Measurements from ENCODE around the gene SBSN. TPM values are rescaled to one million over a fixed set of nuclear protein-coding genes. Genes with fewer than 3 reads are reported as not detected.
A peak's percentile ranks its signal among the peaks of the same experiment; 100 is the strongest.

Gene SBSN
- total and polyA plus RNA-seq, 9 of the 15 experiments (the other 6 are each of a cell fraction or from before 2014, with no cell fraction given), result 0.05 TPM; not detected in 8

DNA sequence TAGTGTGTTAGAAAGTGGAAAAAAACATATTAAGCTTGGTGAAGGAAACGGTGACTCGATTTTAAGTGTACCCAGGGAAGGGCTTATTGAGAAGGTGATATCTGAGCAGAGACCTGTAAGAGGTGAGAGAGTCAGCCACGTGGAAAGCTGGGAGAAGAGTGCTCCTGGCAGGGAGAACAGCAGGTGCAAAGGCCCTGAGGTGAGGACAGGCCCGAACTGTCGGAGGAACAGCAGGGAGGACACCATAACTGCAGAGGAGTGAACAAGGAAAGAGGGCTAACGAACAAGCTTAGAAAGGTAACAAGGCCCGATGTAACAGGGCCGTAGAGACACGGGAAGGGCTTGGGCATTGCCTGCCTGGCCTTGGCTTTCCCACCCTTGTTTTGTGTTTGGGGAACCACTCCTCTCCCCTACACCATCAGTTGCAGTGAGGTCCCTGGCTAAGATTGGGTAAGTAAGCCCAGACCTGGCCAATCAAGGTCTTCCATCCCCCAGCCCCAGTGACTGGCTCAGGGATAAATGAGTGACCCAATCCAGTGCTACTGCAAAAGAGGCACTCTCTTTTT lies 28.0 kb upstream of the SBSN start:
- Histone ChIP-seq H3K27me3 (ENCODE audit: control insufficient read depth in 2 of 2, insufficient read depth in 2 of 2, low read length in 2 of 2) (peaks cover 18 to 38% of the 10 kb centered on the region in 2 experiments; a peak in 4 of 5 replicates), H3K36me3 (ENCODE audit: control insufficient read depth, insufficient read depth, low read length) (no peaks in the 10 kb centered on the region), H2AFZ (ENCODE audit: low read depth, low read length) (peak overlapping the region; percentile 14; the same call in 1 of the 2 replicates), H3K79me2 (ENCODE audit: control insufficient read depth, insufficient read depth, low read length) (no peaks in the 10 kb centered on the region), H4K20me1 (replicated peaks; ENCODE audit: control insufficient read depth, insufficient read depth, low read length) (peaks cover 7% of the 10 kb centered on the region; the same call in 1 of the 2 replicates), H3K9ac (ENCODE audit: insufficient read depth in 1 of 2, low read depth in 2 of 2, low read length in 2 of 2) (no peak overlapping the region; a peak in 1 of 4 replicates), H3K4me3 (no peak overlapping the region), H3K9me1 (ENCODE audit: control insufficient read depth, insufficient read depth, low read length) (peaks cover 3% of the 10 kb centered on the region), H3K4me1 (replicated peaks in 1 of 2; ENCODE audit: control insufficient read depth in 2 of 2, insufficient read depth in 2 of 2, low read length in 2 of 2) (peaks cover 4 to 49% of the 10 kb centered on the region in 2 experiments; a peak in 3 of 5 replicates), H3K27ac (ENCODE audit: extremely low read depth, low read depth, low read length) (no peak overlapping the region), H3K9me3 (replicated peaks; ENCODE audit: control insufficient read depth, insufficient read depth, low read depth, low read length) (no peaks in the 10 kb centered on the region; the same call in 1 of the 2 replicates), H3K4me2 (ENCODE audit: insufficient read depth, low read length) (no peak overlapping the region)
- intact Hi-C loops (cut with micrococcal nuclease), result loop anchor here (5.0 kb wide), 3 partner anchors 36 to 376 kb away; partner anchors contain the start of gene ETV2
- in situ Hi-C loops (cut with MboI), result no loop called here
- ATAC-seq, result no peak
- no peak for DNase-seq (ENCODE audit: extremely low read depth in 1 of 4, low spot score in 3 of 4)
- no TSS peak for BruUV-seq (replicated peaks)
- no peak for FAIRE-seq
- CTCF ChIA-PET (ENCODE audit: low intra/inter-chr PET ratio), result no interaction called here
- POLR2A ChIA-PET, result interaction anchor here (0.6 to 1.0 kb wide), 2 partner anchors 128 to 371 kb away, joined by 3 read pairs; no protein-coding TSS in a partner anchor
- 55% methylated on average over 9 of the region's 9 CpGs for WGBS (ENCODE audit: insufficient coverage, low coverage, missing lambda C conversion rate)
- no peak for TF ChIP-seq BDP1 (IDR thresholded peaks at IDR 0.05; ENCODE audit: insufficient read depth, insufficient read length)
- no peak for TF ChIP-seq ZNF444 (CRISPR knock-in tag; IDR thresholded peaks at IDR 0.05)
- TF ChIP-seq PTBP1 (IDR thresholded peaks at IDR 0.05; ENCODE audit: low read depth, low read length), result no peak
- TF ChIP-seq, protein P1, sequence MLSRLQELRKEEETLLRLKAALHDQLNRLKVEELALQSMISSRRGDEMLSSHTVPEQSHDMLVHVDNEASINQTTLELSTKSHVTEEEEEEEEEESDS (CRISPR knock-in tag; IDR thresholded peaks at IDR 0.05), result no peak
- TF ChIP-seq TAF7 (tag; IDR thresholded peaks at IDR 0.05), result no peak
- no peak for TF ChIP-seq SMC3 (conservative IDR thresholded peaks at IDR 0.05; ENCODE audit: insufficient read depth, low read depth, low read length)
- TF ChIP-seq ZNF586 (CRISPR knock-in tag; conservative IDR thresholded peaks at IDR 0.05), result no peak
- no peak for TF ChIP-seq GTF2E2 (tag; IDR thresholded peaks at IDR 0.05)
- TF ChIP-seq KDM1A (IDR thresholded peaks at IDR 0.05), result peak in 1 of 2 experiments; percentile 33; a peak in 1 of 4 replicates
- no peak for TF ChIP-seq ZNF239 (CRISPR knock-in tag; IDR thresholded peaks at IDR 0.05)
- no peak for TF ChIP-seq NUFIP1 (IDR thresholded peaks at IDR 0.05; ENCODE audit: partially characterized antibody)
- TF ChIP-seq HDAC2 (IDR thresholded peaks at IDR 0.05), result 0 out of 2 replicates have a peak, but pooled peaks have one; percentile 11
- no peak for TF ChIP-seq NONO (IDR thresholded peaks at IDR 0.05; ENCODE audit: low read depth in 2 of 2, low read length in 1 of 2)
- TF ChIP-seq, protein P2, sequence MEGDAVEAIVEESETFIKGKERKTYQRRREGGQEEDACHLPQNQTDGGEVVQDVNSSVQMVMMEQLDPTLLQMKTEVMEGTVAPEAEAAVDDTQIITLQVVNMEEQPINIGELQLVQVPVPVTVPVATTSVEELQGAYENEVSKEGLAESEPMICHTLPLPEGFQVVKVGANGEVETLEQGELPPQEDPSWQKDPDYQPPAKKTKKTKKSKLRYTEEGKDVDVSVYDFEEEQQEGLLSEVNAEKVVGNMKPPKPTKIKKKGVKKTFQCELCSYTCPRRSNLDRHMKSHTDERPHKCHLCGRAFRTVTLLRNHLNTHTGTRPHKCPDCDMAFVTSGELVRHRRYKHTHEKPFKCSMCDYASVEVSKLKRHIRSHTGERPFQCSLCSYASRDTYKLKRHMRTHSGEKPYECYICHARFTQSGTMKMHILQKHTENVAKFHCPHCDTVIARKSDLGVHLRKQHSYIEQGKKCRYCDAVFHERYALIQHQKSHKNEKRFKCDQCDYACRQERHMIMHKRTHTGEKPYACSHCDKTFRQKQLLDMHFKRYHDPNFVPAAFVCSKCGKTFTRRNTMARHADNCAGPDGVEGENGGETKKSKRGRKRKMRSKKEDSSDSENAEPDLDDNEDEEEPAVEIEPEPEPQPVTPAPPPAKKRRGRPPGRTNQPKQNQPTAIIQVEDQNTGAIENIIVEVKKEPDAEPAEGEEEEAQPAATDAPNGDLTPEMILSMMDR (IDR thresholded peaks at IDR 0.05 in 2 of 3, conservative IDR thresholded peaks at IDR 0.05 in 1 of 3; ENCODE audit: insufficient read depth in 2 of 3, low read depth in 1 of 3, low read length in 3 of 3), result no peak
- TF ChIP-seq CCAR2 (IDR thresholded peaks at IDR 0.05; ENCODE audit: low read depth, low read length), result no peak
- TF ChIP-seq JUNB (CRISPR knock-in tag; conservative IDR thresholded peaks at IDR 0.05), result no peak
- TF ChIP-seq, protein P3, sequence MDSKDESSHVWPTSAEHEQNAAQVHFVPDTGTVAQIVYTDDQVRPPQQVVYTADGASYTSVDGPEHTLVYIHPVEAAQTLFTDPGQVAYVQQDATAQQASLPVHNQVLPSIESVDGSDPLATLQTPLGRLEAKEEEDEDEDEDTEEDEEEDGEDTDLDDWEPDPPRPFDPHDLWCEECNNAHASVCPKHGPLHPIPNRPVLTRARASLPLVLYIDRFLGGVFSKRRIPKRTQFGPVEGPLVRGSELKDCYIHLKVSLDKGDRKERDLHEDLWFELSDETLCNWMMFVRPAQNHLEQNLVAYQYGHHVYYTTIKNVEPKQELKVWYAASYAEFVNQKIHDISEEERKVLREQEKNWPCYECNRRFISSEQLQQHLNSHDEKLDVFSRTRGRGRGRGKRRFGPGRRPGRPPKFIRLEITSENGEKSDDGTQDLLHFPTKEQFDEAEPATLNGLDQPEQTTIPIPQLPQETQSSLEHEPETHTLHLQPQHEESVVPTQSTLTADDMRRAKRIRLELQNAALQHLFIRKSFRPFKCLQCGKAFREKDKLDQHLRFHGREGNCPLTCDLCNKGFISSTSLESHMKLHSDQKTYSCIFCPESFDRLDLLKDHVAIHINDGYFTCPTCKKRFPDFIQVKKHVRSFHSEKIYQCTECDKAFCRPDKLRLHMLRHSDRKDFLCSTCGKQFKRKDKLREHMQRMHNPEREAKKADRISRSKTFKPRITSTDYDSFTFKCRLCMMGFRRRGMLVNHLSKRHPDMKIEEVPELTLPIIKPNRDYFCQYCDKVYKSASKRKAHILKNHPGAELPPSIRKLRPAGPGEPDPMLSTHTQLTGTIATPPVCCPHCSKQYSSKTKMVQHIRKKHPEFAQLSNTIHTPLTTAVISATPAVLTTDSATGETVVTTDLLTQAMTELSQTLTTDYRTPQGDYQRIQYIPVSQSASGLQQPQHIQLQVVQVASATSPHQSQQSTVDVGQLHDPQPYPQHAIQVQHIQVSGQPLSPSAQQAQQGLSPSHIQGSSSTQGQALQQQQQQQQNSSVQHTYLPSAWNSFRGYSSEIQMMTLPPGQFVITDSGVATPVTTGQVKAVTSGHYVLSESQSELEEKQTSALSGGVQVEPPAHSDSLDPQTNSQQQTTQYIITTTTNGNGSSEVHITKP (IDR thresholded peaks at IDR 0.05; ENCODE audit: partially characterized antibody), result no peak
- TF ChIP-seq MBD2 (IDR thresholded peaks at IDR 0.05; ENCODE audit: borderline replicate concordance, low read depth), result no peak

All from K562 (cell line).